ENCODE results near the gene PRKAR2A.

- TF ChIP-seq SIX5 (IDR thresholded peaks at IDR 0.05; ENCODE audit: low read depth, low read length, severe bottlenecking) (no peak), FOXK2 (IDR thresholded peaks at IDR 0.05) (no peak), YY1 (IDR thresholded peaks at IDR 0.05; ENCODE audit: low read depth, low read length) (no peak), CTCF (IDR thresholded peaks at IDR 0.05 in 2 of 3, conservative IDR thresholded peaks at IDR 0.05 in 1 of 3; ENCODE audit: control insufficient read depth in 2 of 3, extremely low read depth in 1 of 3, insufficient read depth in 1 of 3, low read depth in 3 of 3, low read length in 3 of 3) (no peak), RCOR1 (conservative IDR thresholded peaks at IDR 0.05; ENCODE audit: low read depth, low read length) (no peak), POLR2A (IDR thresholded peaks at IDR 0.05; ENCODE audit: low read depth, low read length) (no peak), BCL11A (IDR thresholded peaks at IDR 0.05; ENCODE audit: low read depth, low read length) (no peak), JUND (IDR thresholded peaks at IDR 0.05; ENCODE audit: low read depth, low read length) (no peak), MAX (IDR thresholded peaks at IDR 0.05; ENCODE audit: low read depth, low read length) (no peak), SREBF1 (IDR thresholded peaks at IDR 0.05; ENCODE audit: low read length) (no peak), REST (IDR thresholded peaks at IDR 0.05; ENCODE audit: low read depth, low read length) (no peak), SIN3A (IDR thresholded peaks at IDR 0.05; ENCODE audit: low read depth, low read length) (no peak)
Observed at GRCh38 chr3:48696601-48697000, 151.1 kb downstream of the PRKAR2A start.
